Measurements from ENCODE around the gene NT5DC1. TPM values are rescaled to one million over a fixed set of nuclear protein-coding genes. Genes with fewer than 3 reads are reported as not detected.

NT5DC1 gene
- total and polyA plus RNA-seq, 2 experiments from 2014 or later = 14.1 to 48.9 TPM

DNA sequence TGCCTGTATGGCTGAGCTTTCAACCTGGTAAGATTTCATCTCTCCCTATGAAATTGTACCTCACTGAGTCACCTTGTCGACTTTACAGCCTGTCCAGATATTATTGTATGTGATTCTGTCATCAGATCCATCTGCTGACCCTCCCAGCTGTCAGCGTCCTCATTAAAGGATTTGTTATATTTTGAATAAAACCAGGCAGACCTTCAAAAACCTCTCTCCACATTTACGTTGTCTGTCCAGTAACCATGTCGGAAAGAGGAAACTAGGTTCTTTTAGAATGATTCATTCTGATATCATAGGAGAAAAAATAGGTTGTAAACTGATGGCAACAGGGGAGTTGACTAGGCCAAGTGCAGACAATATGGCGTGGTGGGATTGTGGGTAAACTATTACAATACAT, 114.8 kb downstream of the NT5DC1 start:
- Histone ChIP-seq H3K36me3 (no peaks in the 10 kb centered on the region), H3K27me3 (no peaks in the 10 kb centered on the region), H3K4me1 (ENCODE audit: low read depth) (no peaks in the 10 kb centered on the region), H3K9me3 (ENCODE audit: low read depth) (no peaks in the 10 kb centered on the region), H3K4me3 (no peak overlapping the region), H3K27ac (no peak overlapping the region)
- DNase-seq (ENCODE audit: low read depth in 1 of 2, low spot score in 1 of 2) = peak in 1 of 2 donors; percentile 25
- TF ChIP-seq, protein P1, sequence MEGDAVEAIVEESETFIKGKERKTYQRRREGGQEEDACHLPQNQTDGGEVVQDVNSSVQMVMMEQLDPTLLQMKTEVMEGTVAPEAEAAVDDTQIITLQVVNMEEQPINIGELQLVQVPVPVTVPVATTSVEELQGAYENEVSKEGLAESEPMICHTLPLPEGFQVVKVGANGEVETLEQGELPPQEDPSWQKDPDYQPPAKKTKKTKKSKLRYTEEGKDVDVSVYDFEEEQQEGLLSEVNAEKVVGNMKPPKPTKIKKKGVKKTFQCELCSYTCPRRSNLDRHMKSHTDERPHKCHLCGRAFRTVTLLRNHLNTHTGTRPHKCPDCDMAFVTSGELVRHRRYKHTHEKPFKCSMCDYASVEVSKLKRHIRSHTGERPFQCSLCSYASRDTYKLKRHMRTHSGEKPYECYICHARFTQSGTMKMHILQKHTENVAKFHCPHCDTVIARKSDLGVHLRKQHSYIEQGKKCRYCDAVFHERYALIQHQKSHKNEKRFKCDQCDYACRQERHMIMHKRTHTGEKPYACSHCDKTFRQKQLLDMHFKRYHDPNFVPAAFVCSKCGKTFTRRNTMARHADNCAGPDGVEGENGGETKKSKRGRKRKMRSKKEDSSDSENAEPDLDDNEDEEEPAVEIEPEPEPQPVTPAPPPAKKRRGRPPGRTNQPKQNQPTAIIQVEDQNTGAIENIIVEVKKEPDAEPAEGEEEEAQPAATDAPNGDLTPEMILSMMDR (IDR thresholded peaks at IDR 0.05; ENCODE audit: low read depth, low read length) = no peak

DNA sequence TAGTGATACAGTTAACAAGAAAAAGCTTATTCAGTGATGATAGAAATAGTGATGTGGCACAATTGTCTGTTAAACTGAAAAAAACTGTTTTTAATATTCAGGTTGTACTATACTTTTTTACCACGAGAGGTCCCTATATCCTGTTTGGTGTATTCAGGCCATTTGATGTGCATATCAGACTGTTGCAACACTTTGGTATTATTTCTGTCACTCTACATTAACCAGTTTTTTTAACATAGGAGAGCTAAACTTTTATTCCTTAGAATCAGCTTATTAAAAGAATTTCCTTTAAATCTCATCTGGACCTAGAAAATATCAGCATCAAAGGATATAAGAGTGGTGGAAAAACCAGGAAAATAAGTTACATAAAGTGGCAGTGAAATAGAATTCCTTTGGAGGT, 116.4 kb downstream of the NT5DC1 start:
- no peak overlapping the region for H3K4me3 ChIP-seq
- no peak overlapping the region for H3K27ac ChIP-seq
- H3K36me3 ChIP-seq = no peaks in the 10 kb centered on the region
- peak; percentile 22 to 71 for DNase-seq (ENCODE audit: low read depth in 1 of 2, low spot score in 1 of 2)
- H3K27me3 ChIP-seq = no peaks in the 10 kb centered on the region
- H3K9me3 ChIP-seq (ENCODE audit: low read depth) = no peaks in the 10 kb centered on the region
- TF ChIP-seq, protein P1 (IDR thresholded peaks at IDR 0.05; ENCODE audit: low read depth, low read length) = peak; percentile 56
- H3K4me1 ChIP-seq (ENCODE audit: low read depth) = no peaks in the 10 kb centered on the region

DNA sequence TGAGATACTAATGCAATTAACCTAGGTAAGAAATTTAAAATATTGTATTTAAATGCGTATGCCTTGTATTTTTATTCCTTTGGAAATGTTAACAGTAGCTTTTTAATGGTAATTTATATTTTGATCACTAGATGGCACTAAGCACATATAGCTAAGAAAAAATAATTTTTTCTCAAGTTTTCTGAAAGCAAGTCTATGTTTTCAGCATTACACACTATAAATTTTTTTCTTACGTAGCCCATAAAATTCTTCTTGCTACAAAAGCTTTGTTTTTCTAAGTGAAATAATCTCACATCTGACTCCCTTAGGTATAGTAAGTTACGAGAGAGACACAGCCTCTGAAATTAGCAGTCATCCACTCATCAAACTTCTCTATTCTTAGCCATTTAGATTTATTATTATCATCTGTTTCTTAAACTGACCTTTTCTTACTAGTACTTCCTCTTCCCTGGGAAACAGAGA, 117.5 kb downstream of the NT5DC1 start:
- Histone ChIP-seq H3K4me1 (ENCODE audit: low read depth) (no peaks in the 10 kb centered on the region), H3K9me3 (ENCODE audit: low read depth) (no peaks in the 10 kb centered on the region), H3K27me3 (no peaks in the 10 kb centered on the region), H3K27ac (no peak overlapping the region), H3K4me3 (no peak overlapping the region), H3K36me3 (no peaks in the 10 kb centered on the region)
- DNase-seq (ENCODE audit: low read depth in 1 of 2, low spot score in 1 of 2) = peak in 1 of 2 donors; percentile 32
- TF ChIP-seq, protein P1 (IDR thresholded peaks at IDR 0.05; ENCODE audit: low read depth, low read length) = peak; percentile 46

DNA sequence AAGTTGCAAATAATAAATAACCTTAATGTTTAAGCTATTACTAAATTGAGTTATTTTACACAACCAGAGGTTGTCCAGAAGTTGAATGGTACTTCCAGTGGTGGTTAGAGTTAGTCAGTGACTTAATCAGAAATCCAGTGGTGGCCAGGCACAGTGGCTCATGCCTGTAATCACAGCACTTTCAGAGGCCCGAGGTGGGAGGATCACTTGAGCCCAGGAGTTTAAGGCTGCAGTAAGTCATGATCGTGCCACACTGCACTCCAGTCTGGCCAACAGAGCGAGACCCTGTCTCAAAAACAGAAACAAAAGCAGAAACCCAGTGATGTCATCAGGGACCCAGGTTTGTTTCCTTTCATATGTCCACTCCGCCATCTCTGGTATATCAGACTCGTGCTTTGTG, 118.2 kb downstream of the NT5DC1 start:
- TF ChIP-seq, protein P1 (IDR thresholded peaks at IDR 0.05; ENCODE audit: low read depth, low read length) = no peak
- H3K27ac ChIP-seq = no peak overlapping the region
- H3K36me3 ChIP-seq = no peaks in the 10 kb centered on the region
- H3K9me3 ChIP-seq (ENCODE audit: low read depth) = no peaks in the 10 kb centered on the region
- no peaks in the 10 kb centered on the region for H3K27me3 ChIP-seq
- H3K4me3 ChIP-seq = no peak overlapping the region
- no peaks in the 10 kb centered on the region for H3K4me1 ChIP-seq (ENCODE audit: low read depth)
- no peak for DNase-seq (ENCODE audit: low read depth in 1 of 2, low spot score in 1 of 2)

DNA sequence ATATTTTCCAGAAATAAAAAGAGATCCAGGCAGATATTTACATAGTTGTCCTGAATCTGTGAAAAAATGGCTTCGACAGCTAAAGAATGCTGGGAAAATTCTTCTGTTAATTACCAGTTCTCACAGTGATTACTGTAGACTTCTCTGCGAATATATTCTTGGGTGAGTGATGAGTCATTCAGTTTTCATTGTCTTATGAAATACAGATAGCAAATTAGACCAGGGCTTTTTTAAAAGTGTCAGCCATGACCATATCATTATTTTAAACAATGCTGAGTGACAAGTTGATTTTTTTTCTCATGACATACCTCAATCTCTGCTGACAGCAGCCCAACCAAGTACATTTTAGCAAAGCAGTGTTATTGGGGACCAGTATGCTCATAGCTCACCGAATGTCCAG, 120.4 kb downstream of the NT5DC1 start:
- DNase-seq (ENCODE audit: low read depth in 1 of 2, low spot score in 1 of 2) = peak in 1 of 2 donors; percentile 55
- H3K4me1 ChIP-seq (ENCODE audit: low read depth) = no peaks in the 10 kb centered on the region

More for the DNA sequence above, 120.4 kb downstream of the NT5DC1 start:
- Histone ChIP-seq H3K36me3 (no peaks in the 10 kb centered on the region), H3K4me3 (no peak overlapping the region), H3K27me3 (no peaks in the 10 kb centered on the region), H3K9me3 (ENCODE audit: low read depth) (no peaks in the 10 kb centered on the region), H3K27ac (no peak overlapping the region)
- TF ChIP-seq, protein P1 (IDR thresholded peaks at IDR 0.05; ENCODE audit: low read depth, low read length) = no peak
